NCI-H1694 treated with DMSO at 0.1 percent for 48 hours (cell line): ENCODE measurements around the gene MARVELD2.

Source experiments
- DNase-seq: peaks from one replicate; lab custom pipeline; 2025; lab: John Stamatoyannopoulos, UW

The MARVELD2 gene

DNA sequence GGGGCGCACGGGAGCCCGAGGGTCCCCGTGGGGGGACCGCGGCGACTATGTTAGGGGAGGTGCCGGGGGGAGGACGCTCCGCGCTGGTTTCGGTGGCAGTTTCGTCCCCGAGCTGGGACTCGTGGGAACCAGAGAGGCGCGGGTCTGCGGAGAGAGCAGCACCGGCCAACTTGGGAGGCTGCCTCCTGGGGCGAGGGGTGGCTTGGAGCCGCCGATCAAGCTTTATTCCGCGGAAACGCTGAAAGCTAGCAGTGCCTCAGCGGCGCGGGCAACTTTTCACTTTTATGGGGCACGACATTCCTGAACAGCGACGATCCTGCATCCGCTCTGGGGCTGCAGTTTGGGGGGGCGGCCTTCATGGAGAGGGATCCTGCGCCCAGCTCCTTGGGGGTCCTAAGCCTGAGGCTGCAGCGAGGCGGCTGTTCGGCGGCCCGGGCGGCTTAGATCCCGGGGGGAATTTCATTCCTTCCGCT lies 78.0 kb downstream of the MARVELD2 start:
- no peak for DNase-seq

- DNase-seq = no peak
Observed at GRCh38 chr5:69493396-69494133, 78.6 kb downstream of the MARVELD2 start.
